Astrocyte of the cerebellum (primary cell): ENCODE measurements around the gene HOXC13.

Source experiments
- DNase-seq: peaks from one replicate; pipeline ENCODE4 v3.0.0-alpha.2; 2011; ENCODE audit warnings: low read depth
- H3K4me3 ChIP-seq: 2 replicates; pipeline ENCODE4 v1.5.1; 2011; ENCODE audit warnings: mild to moderate bottlenecking, low read depth, low read length, moderate library complexity
- CTCF ChIP-seq: IDR thresholded peaks from 2 replicates; pipeline ENCODE4 v1.5.1; 2012; ENCODE audit warnings: low read length, low read depth, moderate library complexity, mild to moderate bottlenecking; ENCODE audit errors: missing control alignments
- in situ Hi-C: cut with HindIII; loops from 2 replicates; pipeline ENCODE4 v1.10.0; 2017; ENCODE audit warnings: low sequenced_read_pairs

Gene HOXC13

DNA sequence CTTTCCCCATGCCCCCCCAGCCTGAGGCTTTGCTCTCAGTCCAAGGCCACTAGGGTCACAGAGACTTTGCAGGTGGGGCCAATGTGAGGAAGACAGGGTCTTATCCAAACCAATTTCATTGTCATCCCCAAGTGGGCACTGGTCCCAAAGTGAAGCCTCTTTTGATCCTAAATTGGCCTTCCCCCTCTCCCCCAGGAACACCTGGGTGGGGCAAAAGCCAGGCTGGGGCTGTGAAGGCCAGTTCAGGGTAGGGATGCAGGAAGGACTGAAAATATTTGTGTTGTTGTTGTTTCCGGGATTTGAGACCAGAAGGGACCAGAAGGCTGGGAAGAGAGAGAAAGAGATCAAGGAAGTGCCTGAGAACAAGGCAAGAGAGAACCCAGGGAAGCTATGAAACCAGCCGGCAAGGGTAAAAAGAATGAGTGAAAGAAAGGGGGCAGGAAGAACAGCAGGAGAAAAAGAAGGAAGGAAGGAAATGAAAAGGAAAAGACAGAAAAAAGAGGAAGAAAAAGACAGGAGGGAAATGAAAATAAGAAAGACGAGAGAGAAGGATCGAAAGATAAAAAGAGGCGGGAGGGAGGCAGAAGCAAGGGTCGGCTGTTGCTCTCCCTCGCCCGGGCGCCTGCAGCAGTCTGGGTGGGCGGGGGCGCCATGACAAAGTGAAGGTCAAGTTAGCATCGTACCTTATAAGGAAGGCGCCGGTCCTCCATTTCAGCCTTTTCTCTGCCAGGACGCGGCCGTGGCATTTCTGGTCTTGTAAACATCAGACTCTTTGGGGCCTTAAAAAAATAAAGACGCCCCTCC lies 26.9 kb downstream of the HOXC13 start:
- H3K4me3 ChIP-seq: no peak overlapping the region

DNA sequence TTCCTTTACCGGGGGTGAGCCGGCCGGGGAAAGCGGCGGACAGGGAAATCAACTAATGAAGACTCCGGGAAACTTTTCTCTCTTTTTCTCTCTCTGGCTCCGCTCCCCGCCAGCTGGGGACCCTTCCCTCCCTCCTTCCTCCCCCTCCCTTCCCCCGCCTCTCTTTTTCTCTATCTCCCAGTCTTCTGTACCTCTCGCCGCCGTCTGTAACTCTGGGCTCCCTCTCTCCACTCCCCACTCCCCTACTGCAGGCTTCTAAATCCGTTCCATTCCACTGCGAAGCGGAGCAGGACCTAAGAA lies 27.4 kb downstream of the HOXC13 start:
- no peak for DNase-seq
- no peak for TF ChIP-seq CTCF
- in situ Hi-C loops: no loop called here
- H3K4me3 ChIP-seq: no peak overlapping the region

More for the DNA sequence above, 26.9 kb downstream of the HOXC13 start:
- no peak for DNase-seq
- in situ Hi-C loops: no loop called here
- no peak for TF ChIP-seq CTCF

DNA sequence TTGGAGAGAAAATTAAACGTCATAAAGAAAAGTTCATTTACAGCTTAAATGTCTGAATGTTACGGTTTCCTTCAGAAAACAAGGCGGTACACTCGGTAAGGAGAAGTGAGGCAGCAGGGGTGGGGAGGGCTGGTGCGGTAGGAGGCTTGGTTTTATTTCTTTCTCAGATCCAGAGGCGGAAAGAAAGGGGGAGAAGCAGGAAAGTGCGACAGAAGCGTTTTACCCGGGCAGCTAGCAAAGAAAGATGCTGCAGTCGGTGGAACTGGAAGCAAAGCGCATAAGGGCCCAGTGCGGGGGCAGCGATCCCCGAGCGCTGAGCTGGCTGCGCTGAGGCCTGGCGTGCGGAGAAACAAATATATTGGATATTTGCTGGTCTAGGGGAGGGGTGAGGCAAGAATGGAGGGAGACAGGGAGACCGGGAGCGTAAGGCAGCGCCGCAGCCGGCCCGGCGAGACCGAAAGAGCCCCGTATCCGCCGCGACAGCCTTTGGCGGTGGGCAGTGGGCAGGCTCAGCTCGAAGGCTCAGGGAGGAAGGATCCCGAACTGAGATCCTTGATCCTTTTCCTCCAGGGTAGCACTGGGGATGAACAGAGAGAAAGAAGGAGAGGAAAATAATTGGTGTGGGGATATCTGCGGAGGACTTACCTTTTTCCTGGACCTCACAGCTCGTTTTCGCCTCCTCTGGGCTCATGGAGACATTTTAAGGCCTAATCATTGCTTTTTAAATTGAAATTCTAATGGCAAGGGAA lies 27.9 kb downstream of the HOXC13 start:
- in situ Hi-C loops: no loop called here
- TF ChIP-seq CTCF: no peak
- no peak for DNase-seq
- H3K4me3 ChIP-seq: no peak overlapping the region

GRCh38 chr12:53967421-53967925 lies 28.8 kb downstream of the HOXC13 start:
- no peak for TF ChIP-seq CTCF
- no peak overlapping the region for H3K4me3 ChIP-seq
- DNase-seq: no peak
- in situ Hi-C loops: no loop called here

DNA sequence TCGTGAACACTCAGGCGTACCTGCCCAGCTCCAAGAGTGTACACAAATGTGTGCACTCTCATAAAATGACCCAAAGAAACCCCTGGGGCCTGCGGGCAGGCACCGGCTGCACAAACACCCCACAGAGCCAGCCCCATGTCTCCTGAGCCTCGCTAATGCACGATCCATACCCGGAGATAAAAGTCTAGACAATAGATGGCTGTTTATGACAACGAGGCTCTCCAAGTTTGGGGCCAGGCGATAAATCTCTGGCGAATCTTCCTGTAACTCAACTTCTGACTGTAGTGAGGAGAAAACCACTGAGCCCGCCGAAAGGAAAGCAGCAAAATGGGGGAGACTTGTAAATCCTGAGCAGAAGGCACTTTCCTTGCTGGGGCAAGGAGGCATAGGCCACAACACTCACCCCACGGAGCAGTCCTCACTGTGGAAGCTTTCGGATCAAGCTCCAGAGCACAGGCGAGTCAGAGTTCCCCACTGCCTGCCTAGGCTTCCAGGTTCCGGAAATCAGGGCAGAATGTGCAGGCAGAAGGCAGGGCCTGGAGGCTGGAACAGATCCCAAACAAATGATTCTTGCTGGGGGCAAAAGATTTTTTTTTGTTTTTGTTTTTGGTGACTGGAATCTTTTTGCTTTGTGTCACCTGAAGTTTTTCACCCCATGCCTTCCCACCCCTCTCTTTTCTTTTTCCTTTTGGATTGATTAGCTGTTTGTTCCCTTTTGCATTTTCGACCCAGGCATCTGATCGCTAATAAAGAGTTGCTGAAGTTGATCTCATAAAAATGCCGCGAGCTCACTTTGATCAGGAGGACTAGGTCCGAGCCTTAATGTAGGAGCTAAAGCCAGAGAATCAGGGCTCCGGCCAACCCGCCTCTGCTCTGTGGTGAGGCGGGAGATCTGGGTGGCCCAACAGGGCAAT lies 29.8 kb downstream of the HOXC13 start:
- no peak for DNase-seq
- no peak for TF ChIP-seq CTCF
- in situ Hi-C loops: no loop called here
- no peak overlapping the region for H3K4me3 ChIP-seq

DNA sequence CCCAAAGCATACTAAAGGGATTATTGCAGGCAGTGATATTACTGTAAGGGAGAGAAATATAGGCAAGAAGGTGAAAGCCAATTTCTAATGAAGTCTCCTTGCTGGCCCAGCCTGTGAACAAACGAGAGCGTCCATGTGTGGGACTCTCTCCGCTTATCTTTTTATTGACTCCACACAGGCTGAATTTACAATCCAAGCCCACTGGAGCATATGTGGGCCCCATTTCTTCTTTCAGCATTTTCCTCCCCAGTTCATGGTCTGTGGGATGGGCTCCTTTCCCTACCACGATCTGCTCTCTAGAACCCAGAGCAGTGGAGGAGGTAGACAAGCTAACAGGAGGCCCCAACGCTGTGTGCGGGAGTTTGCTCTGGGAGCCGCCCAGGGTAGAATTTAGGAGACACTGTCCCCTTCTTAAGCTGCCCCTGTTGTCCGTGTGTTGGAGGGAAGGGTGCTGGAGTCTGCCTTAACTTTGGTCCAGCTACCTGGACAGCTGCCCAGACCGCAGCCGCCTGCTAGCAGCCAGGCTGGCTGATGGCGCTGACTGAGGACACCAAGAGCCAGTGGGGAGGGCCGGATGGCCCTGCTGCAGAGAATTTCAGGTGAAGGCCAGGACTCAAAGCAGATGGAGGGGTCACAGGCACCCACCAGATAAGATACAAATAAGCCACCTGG lies 31.1 kb downstream of the HOXC13 start:
- DNase-seq: no peak
- H3K4me3 ChIP-seq: no peak overlapping the region
- in situ Hi-C loops: no loop called here
- TF ChIP-seq CTCF: no peak
